AG10803 (cell line): ENCODE measurements around the gene TAPT1.

Experiments used
- DNase-seq: peaks from one replicate; pipeline ENCODE4 v3.0.0; 2010; ENCODE audit warnings: low read depth
- H3K4me3 ChIP-seq: 2 replicates; pipeline ENCODE4 v1.5.1; 2011; ENCODE audit warnings: mild to moderate bottlenecking, low read length, control low read depth
- CTCF ChIP-seq: conservative IDR thresholded peaks from 2 replicates; pipeline ENCODE4 v1.5.1; 2011; ENCODE audit warnings: mild to moderate bottlenecking, low read length, control low read depth, inconsistent platforms

The TAPT1 gene

DNA sequence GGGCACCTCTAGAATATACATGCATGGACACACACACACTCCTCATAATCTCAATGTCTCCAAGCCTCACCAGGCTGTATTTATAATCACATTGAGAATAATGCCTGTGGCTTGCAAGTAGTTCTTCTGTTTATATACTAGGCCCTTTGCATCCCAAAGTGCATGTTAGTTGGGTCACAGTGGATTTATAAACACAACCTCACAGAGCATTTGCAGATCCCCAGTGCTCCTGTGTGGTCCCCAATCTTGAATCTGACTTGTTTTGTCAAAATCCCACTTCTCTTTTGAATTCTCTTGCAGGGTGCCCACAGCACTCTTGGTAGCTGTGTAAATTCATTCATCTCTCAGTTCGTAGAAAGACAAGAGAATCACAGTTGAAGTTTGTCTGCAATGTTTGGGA, 92.9 kb downstream of the TAPT1 start:
- no peak for TF ChIP-seq CTCF
- no peak for DNase-seq
- H3K4me3 ChIP-seq = no peak overlapping the region

- no peak for DNase-seq
- no peak for TF ChIP-seq CTCF
- no peak overlapping the region for H3K4me3 ChIP-seq
Observed at GRCh38 chr4:16131293-16131692, 95.0 kb downstream of the TAPT1 start.

DNA sequence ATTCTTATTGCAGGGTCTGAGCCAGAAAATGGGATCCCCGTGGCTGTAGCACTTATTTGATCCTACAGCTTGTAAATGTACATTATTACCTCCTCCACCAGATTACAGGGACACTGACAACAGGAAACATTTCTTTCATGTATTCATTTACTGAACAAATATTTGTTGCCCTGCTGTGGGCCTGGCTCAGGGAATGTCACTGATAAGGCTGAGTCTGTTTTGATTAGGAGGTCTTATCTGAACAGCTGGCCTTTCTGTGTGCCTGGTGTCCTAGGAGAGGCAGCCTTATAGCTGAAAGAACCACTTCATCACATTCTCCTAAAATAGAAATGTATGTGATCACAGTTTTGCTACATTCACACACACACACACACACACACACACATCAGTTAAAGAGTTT, 96.9 kb downstream of the TAPT1 start:
- no peak for TF ChIP-seq CTCF
- no peak overlapping the region for H3K4me3 ChIP-seq
- no peak for DNase-seq

DNA sequence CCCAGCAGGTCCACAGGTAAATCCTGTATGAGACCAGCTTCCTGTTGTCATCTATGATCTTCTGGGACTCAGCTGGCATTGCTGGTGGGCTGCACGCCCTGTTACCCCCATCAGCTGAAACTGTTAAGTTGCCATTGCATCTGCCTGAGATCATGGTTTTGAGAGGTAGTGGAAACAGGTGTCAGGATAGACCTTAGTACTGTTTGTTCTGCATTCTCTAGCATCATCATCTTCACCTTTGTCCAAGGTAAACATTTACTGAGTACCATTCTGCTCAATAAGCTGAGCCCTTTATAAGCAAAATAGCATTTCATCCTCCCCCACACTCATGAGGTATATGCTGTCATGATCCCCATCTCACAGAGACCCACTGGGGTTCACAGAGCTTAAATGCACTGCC, 99.6 kb downstream of the TAPT1 start:
- no peak for DNase-seq

GRCh38 chr4:16125571-16126445, 100.5 kb downstream of the TAPT1 start:
- peak; percentile 16; the same call in 1 of the 2 replicates for TF ChIP-seq CTCF
- DNase-seq = peak; percentile 30
- no peak overlapping the region for H3K4me3 ChIP-seq

More for the DNA sequence above, 99.6 kb downstream of the TAPT1 start:
- TF ChIP-seq CTCF = no peak
- H3K4me3 ChIP-seq = no peak overlapping the region

DNA sequence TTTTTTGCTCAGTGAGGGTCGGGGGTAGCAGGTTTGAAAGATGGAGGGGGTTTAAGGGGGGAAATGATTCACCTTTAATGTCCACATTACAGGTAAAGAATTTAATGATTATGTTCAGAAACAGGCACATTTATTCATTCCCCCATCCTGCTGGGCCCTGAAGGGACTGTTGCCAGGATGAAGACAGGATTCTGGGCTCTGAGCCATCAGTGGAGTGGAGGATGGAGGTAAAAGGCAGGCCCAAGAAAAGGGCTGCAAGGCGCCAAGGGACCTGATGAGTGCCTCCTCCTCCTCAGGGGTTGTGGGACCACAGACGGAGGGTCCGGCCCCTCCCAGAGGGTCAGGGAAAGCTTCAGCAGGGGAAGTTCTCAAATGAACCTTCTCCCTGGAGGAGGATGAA, 102.0 kb downstream of the TAPT1 start:
- DNase-seq = no peak
- H3K4me3 ChIP-seq = no peak overlapping the region
- no peak for TF ChIP-seq CTCF
